Measurements from ENCODE around the gene AAK1. TPM values are rescaled to one million over a fixed set of nuclear protein-coding genes. Genes with fewer than 3 reads are reported as not detected.

The AAK1 gene
- total and polyA plus RNA-seq, 10 of the 15 experiments (the other 5 are each of a cell fraction or from before 2014, with no cell fraction given), result 2.9 to 41.4 (median 17.5) TPM

DNA sequence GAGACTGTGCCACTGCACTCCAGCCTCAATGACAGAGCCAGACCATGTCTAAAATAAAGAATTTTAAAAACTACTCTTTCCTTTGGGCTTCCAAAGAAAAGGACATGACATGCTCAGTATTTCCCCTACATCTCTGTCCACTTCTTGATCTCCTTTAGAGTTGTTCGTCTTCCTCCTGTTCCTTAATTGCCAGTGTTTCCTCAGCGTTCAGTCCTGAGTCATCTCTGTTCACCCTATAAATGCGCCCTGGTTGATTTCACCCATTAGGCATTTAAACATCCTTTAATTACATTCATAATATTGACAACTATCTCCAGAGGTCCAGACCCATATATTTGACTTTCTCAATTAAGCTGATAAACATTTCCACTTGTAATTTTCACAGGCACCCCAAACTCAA, 64.0 kb downstream of the AAK1 start:
- Histone ChIP-seq H3K27ac (ENCODE audit: control insufficient read depth, insufficient read depth) (no peak overlapping the region), H3K27me3 (replicated peaks in 1 of 2; ENCODE audit: control insufficient read depth in 2 of 2, insufficient read depth in 2 of 2, low read length in 1 of 2) (no peaks in the 10 kb centered on the region), H3K79me2 (ENCODE audit: control insufficient read depth, insufficient read depth, low read length) (peaks cover 16% of the 10 kb centered on the region), H3K9ac (ENCODE audit: control insufficient read depth, insufficient read depth, low read length) (no peak overlapping the region), H3K4me1 (ENCODE audit: control insufficient read depth, insufficient read depth, low read length) (peaks cover 28% of the 10 kb centered on the region), H4K20me1 (ENCODE audit: control insufficient read depth, insufficient read depth) (no peaks in the 10 kb centered on the region), H3K4me3 (no peak overlapping the region), H2AFZ (ENCODE audit: control insufficient read depth, low read depth, low read length) (no peak overlapping the region), H3K9me3 (replicated peaks; ENCODE audit: control insufficient read depth, insufficient read depth, low read length) (no peaks in the 10 kb centered on the region), H3K4me2 (ENCODE audit: control insufficient read depth, insufficient read depth) (no peak overlapping the region), H3K36me3 (ENCODE audit: control insufficient read depth in 2 of 2, insufficient read depth in 2 of 2, low read length in 1 of 2) (no peaks in the 10 kb centered on the region; a peak in 1 of 4 replicates)
- in situ Hi-C loops (cut with MboI), result no loop called here
- intact Hi-C loops (cut with micrococcal nuclease; ENCODE audit: unreplicated experiment), result no loop called here
- ATAC-seq, result no peak
- no peak for DNase-seq (ENCODE audit: low read depth, low spot score)
- no peak for FAIRE-seq
- POLR2A ChIA-PET, result interaction anchor here (1.2 kb wide), 1 partner anchor 15 kb away, joined by 7 read pairs; no protein-coding TSS in a partner anchor
- RAD21 ChIA-PET (ENCODE audit: unreplicated experiment), result interaction anchor here (0.7 kb wide), 1 partner anchor 127 kb away, joined by 4 read pairs; no protein-coding TSS in a partner anchor
- SMC1A ChIA-PET (ENCODE audit: uncharacterized antibody, unreplicated experiment), result interaction anchor here (1.7 to 4.3 kb wide), 2 partner anchors 14 to 66 kb away, joined by 8 to 25 read pairs; partner anchors contain the start of gene AAK1
- BruUV-seq (replicated peaks), result no TSS peak
- WGBS (ENCODE audit: insufficient coverage, insufficient replicate concordance, low lambda C conversion rate, missing lambda C conversion rate), result 79% methylated on average over 3 of the region's 3 CpGs
- CTCF ChIA-PET, result interaction anchor here (1.3 to 13.7 kb wide), 5 partner anchors 10 to 203 kb away, joined by 4 to 144 read pairs (median 7); no protein-coding TSS in a partner anchor
- TF ChIP-seq, protein P1, sequence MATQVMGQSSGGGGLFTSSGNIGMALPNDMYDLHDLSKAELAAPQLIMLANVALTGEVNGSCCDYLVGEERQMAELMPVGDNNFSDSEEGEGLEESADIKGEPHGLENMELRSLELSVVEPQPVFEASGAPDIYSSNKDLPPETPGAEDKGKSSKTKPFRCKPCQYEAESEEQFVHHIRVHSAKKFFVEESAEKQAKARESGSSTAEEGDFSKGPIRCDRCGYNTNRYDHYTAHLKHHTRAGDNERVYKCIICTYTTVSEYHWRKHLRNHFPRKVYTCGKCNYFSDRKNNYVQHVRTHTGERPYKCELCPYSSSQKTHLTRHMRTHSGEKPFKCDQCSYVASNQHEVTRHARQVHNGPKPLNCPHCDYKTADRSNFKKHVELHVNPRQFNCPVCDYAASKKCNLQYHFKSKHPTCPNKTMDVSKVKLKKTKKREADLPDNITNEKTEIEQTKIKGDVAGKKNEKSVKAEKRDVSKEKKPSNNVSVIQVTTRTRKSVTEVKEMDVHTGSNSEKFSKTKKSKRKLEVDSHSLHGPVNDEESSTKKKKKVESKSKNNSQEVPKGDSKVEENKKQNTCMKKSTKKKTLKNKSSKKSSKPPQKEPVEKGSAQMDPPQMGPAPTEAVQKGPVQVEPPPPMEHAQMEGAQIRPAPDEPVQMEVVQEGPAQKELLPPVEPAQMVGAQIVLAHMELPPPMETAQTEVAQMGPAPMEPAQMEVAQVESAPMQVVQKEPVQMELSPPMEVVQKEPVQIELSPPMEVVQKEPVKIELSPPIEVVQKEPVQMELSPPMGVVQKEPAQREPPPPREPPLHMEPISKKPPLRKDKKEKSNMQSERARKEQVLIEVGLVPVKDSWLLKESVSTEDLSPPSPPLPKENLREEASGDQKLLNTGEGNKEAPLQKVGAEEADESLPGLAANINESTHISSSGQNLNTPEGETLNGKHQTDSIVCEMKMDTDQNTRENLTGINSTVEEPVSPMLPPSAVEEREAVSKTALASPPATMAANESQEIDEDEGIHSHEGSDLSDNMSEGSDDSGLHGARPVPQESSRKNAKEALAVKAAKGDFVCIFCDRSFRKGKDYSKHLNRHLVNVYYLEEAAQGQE (IDR thresholded peaks at IDR 0.05; ENCODE audit: low read depth, low read length), result no peak
- TF ChIP-seq CEBPB (IDR thresholded peaks at IDR 0.05; ENCODE audit: borderline replicate concordance in 1 of 2, low read depth in 2 of 2, low read length in 2 of 2), result no peak
- TF ChIP-seq ASH2L (IDR thresholded peaks at IDR 0.05; ENCODE audit: borderline replicate concordance, low read depth), result no peak
- TF ChIP-seq FOXK2 (IDR thresholded peaks at IDR 0.05), result no peak
- TF ChIP-seq, protein P2, sequence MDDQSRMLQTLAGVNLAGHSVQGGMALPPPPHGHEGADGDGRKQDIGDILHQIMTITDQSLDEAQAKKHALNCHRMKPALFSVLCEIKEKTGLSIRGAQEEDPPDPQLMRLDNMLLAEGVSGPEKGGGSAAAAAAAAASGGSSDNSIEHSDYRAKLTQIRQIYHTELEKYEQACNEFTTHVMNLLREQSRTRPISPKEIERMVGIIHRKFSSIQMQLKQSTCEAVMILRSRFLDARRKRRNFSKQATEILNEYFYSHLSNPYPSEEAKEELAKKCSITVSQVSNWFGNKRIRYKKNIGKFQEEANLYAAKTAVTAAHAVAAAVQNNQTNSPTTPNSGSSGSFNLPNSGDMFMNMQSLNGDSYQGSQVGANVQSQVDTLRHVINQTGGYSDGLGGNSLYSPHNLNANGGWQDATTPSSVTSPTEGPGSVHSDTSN (IDR thresholded peaks at IDR 0.05; ENCODE audit: insufficient replicate concordance, low read depth, low read length), result no peak
- TF ChIP-seq, protein P3, sequence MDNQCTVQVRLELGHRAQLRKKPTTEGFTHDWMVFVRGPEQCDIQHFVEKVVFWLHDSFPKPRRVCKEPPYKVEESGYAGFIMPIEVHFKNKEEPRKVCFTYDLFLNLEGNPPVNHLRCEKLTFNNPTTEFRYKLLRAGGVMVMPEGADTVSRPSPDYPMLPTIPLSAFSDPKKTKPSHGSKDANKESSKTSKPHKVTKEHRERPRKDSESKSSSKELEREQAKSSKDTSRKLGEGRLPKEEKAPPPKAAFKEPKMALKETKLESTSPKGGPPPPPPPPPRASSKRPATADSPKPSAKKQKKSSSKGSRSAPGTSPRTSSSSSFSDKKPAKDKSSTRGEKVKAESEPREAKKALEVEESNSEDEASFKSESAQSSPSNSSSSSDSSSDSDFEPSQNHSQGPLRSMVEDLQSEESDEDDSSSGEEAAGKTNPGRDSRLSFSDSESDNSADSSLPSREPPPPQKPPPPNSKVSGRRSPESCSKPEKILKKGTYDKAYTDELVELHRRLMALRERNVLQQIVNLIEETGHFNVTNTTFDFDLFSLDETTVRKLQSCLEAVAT (IDR thresholded peaks at IDR 0.05), result no peak
- no peak for TF ChIP-seq CBX3 (IDR thresholded peaks at IDR 0.05; ENCODE audit: borderline replicate concordance, low read depth)
- TF ChIP-seq POLR2AphosphoS5 (IDR thresholded peaks at IDR 0.05; ENCODE audit: low read length), result no peak
- no peak for TF ChIP-seq TBL1XR1 (IDR thresholded peaks at IDR 0.05; ENCODE audit: low read depth, low read length)
- no peak for TF ChIP-seq NR2C2 (IDR thresholded peaks at IDR 0.05; ENCODE audit: borderline replicate concordance, control insufficient read depth, insufficient read length, low read depth)
- no peak for TF ChIP-seq SMAD1 (IDR thresholded peaks at IDR 0.05; ENCODE audit: low read depth, partially characterized antibody)
- TF ChIP-seq TARDBP (IDR thresholded peaks at IDR 0.05; ENCODE audit: borderline replicate concordance), result no peak
- TF ChIP-seq, protein P4, sequence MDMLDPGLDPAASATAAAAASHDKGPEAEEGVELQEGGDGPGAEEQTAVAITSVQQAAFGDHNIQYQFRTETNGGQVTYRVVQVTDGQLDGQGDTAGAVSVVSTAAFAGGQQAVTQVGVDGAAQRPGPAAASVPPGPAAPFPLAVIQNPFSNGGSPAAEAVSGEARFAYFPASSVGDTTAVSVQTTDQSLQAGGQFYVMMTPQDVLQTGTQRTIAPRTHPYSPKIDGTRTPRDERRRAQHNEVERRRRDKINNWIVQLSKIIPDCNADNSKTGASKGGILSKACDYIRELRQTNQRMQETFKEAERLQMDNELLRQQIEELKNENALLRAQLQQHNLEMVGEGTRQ (IDR thresholded peaks at IDR 0.05; ENCODE audit: borderline replicate concordance, low read depth, low read length), result no peak
- no peak for TF ChIP-seq KDM1A (IDR thresholded peaks at IDR 0.05; ENCODE audit: borderline replicate concordance)

Measured in GM12878 (cell line).